Esophagus muscularis mucosa (tissue), 3 donors: ENCODE results near the gene ASXL1.

Experiments used
- CTCF ChIP-seq, 3 experiments: fragments of 200-600 bp in 2 of 3; fragments of 450-650 bp in 1 of 3; sonication (generic) in 2 of 3; IDR thresholded peaks; one replicate each; pipeline ENCODE4 v1.5.1; 2017 to 2019; ENCODE audit warnings: antibody characterized with exemption in 3 of 3, mild to moderate bottlenecking in 2 of 3, moderate library complexity in 1 of 3
- POLR2A ChIP-seq: fragments of 450-650 bp; IDR thresholded peaks from one replicate; pipeline ENCODE4 v1.6.1; 2017; ENCODE audit warnings: antibody characterized with exemption, moderate library complexity, mild to moderate bottlenecking, low read depth
- POLR2AphosphoS5 ChIP-seq, 2 donors: sonication (generic); formaldehyde crosslinking; IDR thresholded peaks; one replicate each; pipeline ENCODE4 v1.6.1; 2017; ENCODE audit warnings: antibody characterized with exemption in 2 of 2

GRCh38 chr20:32360333-32360634 is 2.2 kb downstream of the ASXL1 start:
- no peak for TF ChIP-seq CTCF (IDR thresholded peaks at IDR 0.05)
- no peak for TF ChIP-seq POLR2A
- TF ChIP-seq POLR2AphosphoS5 (IDR thresholded peaks at IDR 0.05): no peak
